GM23338 (cell line): Measurements from ENCODE around the gene ATAD1. TPM values are rescaled to one million over a fixed set of nuclear protein-coding genes. Genes with fewer than 3 reads are reported as not detected.

Source experiments
- ATAC-seq: fragments of 200-7000 bp; cut with Tn5 transposase; 3 replicates; pipeline ENCODE4 v1.9.1; 2020
- DNase-seq: peaks from one replicate; pipeline ENCODE4 v3.0.0-alpha.2; 2015; ENCODE audit warnings: low spot score
- H2AFZ ChIP-seq: fragments of 200-600 bp; sonication (generic); 2 replicates; pipeline ENCODE4 v1.8.0; 2016; ENCODE audit warnings: antibody characterized with exemption, mild to moderate bottlenecking, moderate library complexity
- H3F3A ChIP-seq: fragments of 200-600 bp; sonication (generic); replicated peaks from 2 replicates; pipeline ENCODE4 v1.8.0; 2017; ENCODE audit warnings: antibody characterized with exemption, mixed run types, low read depth
- H3K27ac ChIP-seq: fragments of 200-600 bp; sonication (generic); 2 replicates; pipeline ENCODE4 v1.6.1; 2016; ENCODE audit warnings: low read depth
- H3K27me3 ChIP-seq: fragments of 200-600 bp; sonication (generic); 2 replicates; pipeline ENCODE4 v1.8.0; 2016; ENCODE audit warnings: mild to moderate bottlenecking, mixed run types, moderate library complexity; ENCODE audit not compliant: insufficient read depth
- H3K36me3 ChIP-seq: fragments of 200-600 bp; sonication (generic); 2 replicates; pipeline ENCODE4 v1.8.0; 2016; ENCODE audit warnings: mild to moderate bottlenecking; ENCODE audit not compliant: insufficient read depth
- H3K4me1 ChIP-seq: fragments of 200-600 bp; sonication (generic); 2 replicates; pipeline ENCODE4 v1.8.0; 2016; ENCODE audit warnings: mild to moderate bottlenecking, moderate library complexity; ENCODE audit not compliant: insufficient read depth
- H3K4me2 ChIP-seq: fragments of 200-600 bp; sonication (generic); 2 replicates; pipeline ENCODE4 v1.7.1; 2017; ENCODE audit warnings: mixed run types
- H3K4me3 ChIP-seq: fragments of 200-600 bp; sonication (generic); 2 replicates; pipeline ENCODE4 v1.6.1; 2016; ENCODE audit warnings: mixed run types
- H3K79me2 ChIP-seq: fragments of 200-600 bp; sonication (generic); replicated peaks from 2 replicates; pipeline ENCODE4 v1.8.0; 2017; ENCODE audit warnings: mild to moderate bottlenecking; ENCODE audit not compliant: insufficient read depth
- H3K9me2 ChIP-seq: fragments of 200-600 bp; sonication (generic); 2 replicates; pipeline ENCODE4 v1.8.0; 2017; ENCODE audit not compliant: insufficient read depth
- H4K20me1 ChIP-seq: fragments of 200-600 bp; sonication (generic); replicated peaks from 2 replicates; pipeline ENCODE4 v1.8.0; 2017; ENCODE audit warnings: mild to moderate bottlenecking; ENCODE audit not compliant: insufficient read depth
- H3K27ac Mint-ChIP-seq: 2 replicates; pipeline ENCODE4 v1.8.0; 2020; ENCODE audit warnings: inconsistent platforms, mild to moderate bottlenecking, moderate library complexity, mixed read lengths
- H3K27me3 Mint-ChIP-seq: 3 replicates; pipeline ENCODE4 v1.8.0; 2022; ENCODE audit warnings: low read depth, mild to moderate bottlenecking, moderate library complexity, mixed read lengths, inconsistent platforms; ENCODE audit not compliant: insufficient read depth, poor library complexity
- H3K36me3 Mint-ChIP-seq: 3 replicates; pipeline ENCODE4 v1.8.0; 2021; ENCODE audit warnings: low read depth, mild to moderate bottlenecking, inconsistent platforms, moderate library complexity, mixed read lengths
- H3K4me1 Mint-ChIP-seq: 3 replicates; pipeline ENCODE4 v1.8.0; 2020; ENCODE audit warnings: mild to moderate bottlenecking, inconsistent platforms, mixed read lengths
- H3K4me3 Mint-ChIP-seq: 3 replicates; pipeline ENCODE4 v1.8.0; 2021; ENCODE audit warnings: moderate library complexity, mild to moderate bottlenecking, inconsistent platforms, mixed read lengths
- H3K9me3 Mint-ChIP-seq: 3 replicates; pipeline ENCODE4 v1.8.0; 2020; ENCODE audit warnings: moderate library complexity, mild to moderate bottlenecking, inconsistent platforms, mixed read lengths
- EZH2 ChIP-seq: fragments of 200-600 bp; sonication (generic); IDR thresholded peaks from one replicate; pipeline ENCODE4 v1.8.0; 2017; ENCODE audit warnings: antibody characterized with exemption, mild to moderate bottlenecking, low read depth; ENCODE audit not compliant: unreplicated experiment
- NANOG ChIP-seq: IDR thresholded peaks from 2 replicates; pipeline ENCODE4 v1.6.1; 2016; ENCODE audit warnings: antibody characterized with exemption, borderline replicate concordance
- STAT1 ChIP-seq: IDR thresholded peaks from one replicate; pipeline ENCODE4 v1.6.1; 2016; ENCODE audit warnings: antibody characterized with exemption; ENCODE audit not compliant: unreplicated experiment
- polyA plus RNA-seq: library from polyadenylated mRNA; unstranded; fragments of >200 nt; fragmentation: Nextera tagmentation; extraction: Ambion mirVana; gene quantifications from 2 replicates; pipeline ENCODE4 v1.2.1, GENCODE V29; 2016
- total RNA-seq: library from RNA; depleted of rRNA; stranded (reverse); fragments of >200 nt; shearing (Covaris generic); gene quantifications from 2 replicates; pipeline ENCODE4 v1.2.3, GENCODE V29; 2014
- TF ChIP-seq, protein P1 (sequence below): IDR thresholded peaks from one replicate; pipeline ENCODE4 v1.6.1; 2018; ENCODE audit warnings: antibody characterized with exemption; ENCODE audit not compliant: unreplicated experiment
- TF ChIP-seq, protein P2 (sequence below): fragments of 250-450 bp; sonication (Bioruptor Pico); IDR thresholded peaks from 2 replicates; pipeline ENCODE4 v1.5.0; 2020; ENCODE audit warnings: mild to moderate bottlenecking, moderate library complexity
- TF ChIP-seq, protein P3 (sequence below), 2 experiments: fragments of 200-600 bp in 1 of 2; sonication (generic) in 1 of 2; conservative IDR thresholded peaks; 2 replicates each; pipeline versions ENCODE4 v1.5.1 to v1.6.1; 2016 to 2017; ENCODE audit warnings: antibody characterized with exemption in 2 of 2, low read depth in 2 of 2, mild to moderate bottlenecking in 2 of 2, moderate library complexity in 1 of 2
- TF ChIP-seq, protein P4 (sequence below): IDR thresholded peaks from 2 replicates; pipeline ENCODE4 v1.6.1; 2016; ENCODE audit warnings: antibody characterized with exemption

The ATAD1 gene
- total and polyA plus RNA-seq, 2 experiments from 2014 or later, result 30.3 to 49.6 TPM

DNA sequence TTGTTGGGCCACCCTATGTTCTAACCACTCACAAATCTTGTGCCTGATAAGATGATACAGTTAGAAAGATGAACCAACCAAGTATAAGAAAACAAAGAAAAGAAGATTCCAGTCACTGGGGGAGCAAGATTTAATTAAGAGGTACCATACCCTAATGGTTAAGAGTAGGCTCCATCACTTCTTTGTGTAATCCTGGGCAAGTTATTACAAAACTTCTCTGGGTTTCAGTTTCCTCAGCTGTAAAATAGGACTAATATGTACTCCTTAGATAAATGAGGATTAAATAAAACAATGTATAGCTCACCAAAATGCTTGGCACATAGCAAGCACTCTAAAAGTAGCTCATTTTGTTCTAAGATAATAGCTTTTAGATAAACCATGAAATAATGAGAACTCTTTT lies 58.5 kb downstream of the ATAD1 start:
- H3K27me3 ChIP-seq, result no peaks in the 10 kb centered on the region
- no peak overlapping the region for H3K4me2 ChIP-seq
- Mint-ChIP-seq H3K4me1 (peaks cover 22% of the 10 kb centered on the region), H3K27me3 (no peaks in the 10 kb centered on the region), H3K4me3 (no peak overlapping the region), H3K36me3 (peaks cover 18% of the 10 kb centered on the region; the same call in 2 of the 3 replicates), H3K27ac (no peak overlapping the region), H3K9me3 (no peaks in the 10 kb centered on the region)
- TF ChIP-seq EZH2 (no peak), STAT1 (no peak), NANOG (no peak)
- TF ChIP-seq, protein P1, sequence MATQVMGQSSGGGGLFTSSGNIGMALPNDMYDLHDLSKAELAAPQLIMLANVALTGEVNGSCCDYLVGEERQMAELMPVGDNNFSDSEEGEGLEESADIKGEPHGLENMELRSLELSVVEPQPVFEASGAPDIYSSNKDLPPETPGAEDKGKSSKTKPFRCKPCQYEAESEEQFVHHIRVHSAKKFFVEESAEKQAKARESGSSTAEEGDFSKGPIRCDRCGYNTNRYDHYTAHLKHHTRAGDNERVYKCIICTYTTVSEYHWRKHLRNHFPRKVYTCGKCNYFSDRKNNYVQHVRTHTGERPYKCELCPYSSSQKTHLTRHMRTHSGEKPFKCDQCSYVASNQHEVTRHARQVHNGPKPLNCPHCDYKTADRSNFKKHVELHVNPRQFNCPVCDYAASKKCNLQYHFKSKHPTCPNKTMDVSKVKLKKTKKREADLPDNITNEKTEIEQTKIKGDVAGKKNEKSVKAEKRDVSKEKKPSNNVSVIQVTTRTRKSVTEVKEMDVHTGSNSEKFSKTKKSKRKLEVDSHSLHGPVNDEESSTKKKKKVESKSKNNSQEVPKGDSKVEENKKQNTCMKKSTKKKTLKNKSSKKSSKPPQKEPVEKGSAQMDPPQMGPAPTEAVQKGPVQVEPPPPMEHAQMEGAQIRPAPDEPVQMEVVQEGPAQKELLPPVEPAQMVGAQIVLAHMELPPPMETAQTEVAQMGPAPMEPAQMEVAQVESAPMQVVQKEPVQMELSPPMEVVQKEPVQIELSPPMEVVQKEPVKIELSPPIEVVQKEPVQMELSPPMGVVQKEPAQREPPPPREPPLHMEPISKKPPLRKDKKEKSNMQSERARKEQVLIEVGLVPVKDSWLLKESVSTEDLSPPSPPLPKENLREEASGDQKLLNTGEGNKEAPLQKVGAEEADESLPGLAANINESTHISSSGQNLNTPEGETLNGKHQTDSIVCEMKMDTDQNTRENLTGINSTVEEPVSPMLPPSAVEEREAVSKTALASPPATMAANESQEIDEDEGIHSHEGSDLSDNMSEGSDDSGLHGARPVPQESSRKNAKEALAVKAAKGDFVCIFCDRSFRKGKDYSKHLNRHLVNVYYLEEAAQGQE, result no peak
- TF ChIP-seq, protein P2, sequence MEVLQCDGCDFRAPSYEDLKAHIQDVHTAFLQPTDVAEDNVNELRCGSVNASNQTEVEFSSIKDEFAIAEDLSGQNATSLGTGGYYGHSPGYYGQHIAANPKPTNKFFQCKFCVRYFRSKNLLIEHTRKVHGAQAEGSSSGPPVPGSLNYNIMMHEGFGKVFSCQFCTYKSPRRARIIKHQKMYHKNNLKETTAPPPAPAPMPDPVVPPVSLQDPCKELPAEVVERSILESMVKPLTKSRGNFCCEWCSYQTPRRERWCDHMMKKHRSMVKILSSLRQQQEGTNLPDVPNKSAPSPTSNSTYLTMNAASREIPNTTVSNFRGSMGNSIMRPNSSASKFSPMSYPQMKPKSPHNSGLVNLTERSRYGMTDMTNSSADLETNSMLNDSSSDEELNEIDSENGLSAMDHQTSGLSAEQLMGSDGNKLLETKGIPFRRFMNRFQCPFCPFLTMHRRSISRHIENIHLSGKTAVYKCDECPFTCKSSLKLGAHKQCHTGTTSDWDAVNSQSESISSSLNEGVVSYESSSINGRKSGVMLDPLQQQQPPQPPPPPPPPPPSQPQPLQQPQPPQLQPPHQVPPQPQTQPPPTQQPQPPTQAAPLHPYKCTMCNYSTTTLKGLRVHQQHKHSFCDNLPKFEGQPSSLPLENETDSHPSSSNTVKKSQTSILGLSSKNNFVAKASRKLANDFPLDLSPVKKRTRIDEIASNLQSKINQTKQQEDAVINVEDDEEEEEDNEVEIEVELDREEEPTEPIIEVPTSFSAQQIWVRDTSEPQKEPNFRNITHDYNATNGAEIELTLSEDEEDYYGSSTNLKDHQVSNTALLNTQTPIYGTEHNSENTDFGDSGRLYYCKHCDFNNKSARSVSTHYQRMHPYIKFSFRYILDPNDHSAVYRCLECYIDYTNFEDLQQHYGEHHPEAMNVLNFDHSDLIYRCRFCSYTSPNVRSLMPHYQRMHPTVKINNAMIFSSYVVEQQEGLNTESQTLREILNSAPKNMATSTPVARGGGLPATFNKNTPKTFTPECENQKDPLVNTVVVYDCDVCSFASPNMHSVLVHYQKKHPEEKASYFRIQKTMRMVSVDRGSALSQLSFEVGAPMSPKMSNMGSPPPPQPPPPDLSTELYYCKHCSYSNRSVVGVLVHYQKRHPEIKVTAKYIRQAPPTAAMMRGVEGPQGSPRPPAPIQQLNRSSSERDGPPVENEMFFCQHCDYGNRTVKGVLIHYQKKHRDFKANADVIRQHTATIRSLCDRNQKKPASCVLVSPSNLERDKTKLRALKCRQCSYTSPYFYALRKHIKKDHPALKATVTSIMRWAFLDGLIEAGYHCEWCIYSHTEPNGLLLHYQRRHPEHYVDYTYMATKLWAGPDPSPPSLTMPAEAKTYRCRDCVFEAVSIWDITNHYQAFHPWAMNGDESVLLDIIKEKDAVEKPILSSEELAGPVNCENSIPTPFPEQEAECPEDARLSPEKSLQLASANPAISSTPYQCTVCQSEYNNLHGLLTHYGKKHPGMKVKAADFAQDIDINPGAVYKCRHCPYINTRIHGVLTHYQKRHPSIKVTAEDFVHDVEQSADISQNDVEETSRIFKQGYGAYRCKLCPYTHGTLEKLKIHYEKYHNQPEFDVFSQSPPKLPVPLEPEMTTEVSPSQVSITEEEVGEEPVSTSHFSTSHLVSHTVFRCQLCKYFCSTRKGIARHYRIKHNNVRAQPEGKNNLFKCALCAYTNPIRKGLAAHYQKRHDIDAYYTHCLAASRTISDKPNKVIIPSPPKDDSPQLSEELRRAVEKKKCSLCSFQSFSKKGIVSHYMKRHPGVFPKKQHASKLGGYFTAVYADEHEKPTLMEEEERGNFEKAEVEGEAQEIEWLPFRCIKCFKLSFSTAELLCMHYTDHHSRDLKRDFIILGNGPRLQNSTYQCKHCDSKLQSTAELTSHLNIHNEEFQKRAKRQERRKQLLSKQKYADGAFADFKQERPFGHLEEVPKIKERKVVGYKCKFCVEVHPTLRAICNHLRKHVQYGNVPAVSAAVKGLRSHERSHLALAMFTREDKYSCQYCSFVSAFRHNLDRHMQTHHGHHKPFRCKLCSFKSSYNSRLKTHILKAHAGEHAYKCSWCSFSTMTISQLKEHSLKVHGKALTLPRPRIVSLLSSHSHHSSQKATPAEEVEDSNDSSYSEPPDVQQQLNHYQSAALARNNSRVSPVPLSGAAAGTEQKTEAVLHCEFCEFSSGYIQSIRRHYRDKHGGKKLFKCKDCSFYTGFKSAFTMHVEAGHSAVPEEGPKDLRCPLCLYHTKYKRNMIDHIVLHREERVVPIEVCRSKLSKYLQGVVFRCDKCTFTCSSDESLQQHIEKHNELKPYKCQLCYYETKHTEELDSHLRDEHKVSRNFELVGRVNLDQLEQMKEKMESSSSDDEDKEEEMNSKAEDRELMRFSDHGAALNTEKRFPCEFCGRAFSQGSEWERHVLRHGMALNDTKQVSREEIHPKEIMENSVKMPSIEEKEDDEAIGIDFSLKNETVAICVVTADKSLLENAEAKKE (CRISPR knock-in tag), result no peak
- TF ChIP-seq, protein P3, sequence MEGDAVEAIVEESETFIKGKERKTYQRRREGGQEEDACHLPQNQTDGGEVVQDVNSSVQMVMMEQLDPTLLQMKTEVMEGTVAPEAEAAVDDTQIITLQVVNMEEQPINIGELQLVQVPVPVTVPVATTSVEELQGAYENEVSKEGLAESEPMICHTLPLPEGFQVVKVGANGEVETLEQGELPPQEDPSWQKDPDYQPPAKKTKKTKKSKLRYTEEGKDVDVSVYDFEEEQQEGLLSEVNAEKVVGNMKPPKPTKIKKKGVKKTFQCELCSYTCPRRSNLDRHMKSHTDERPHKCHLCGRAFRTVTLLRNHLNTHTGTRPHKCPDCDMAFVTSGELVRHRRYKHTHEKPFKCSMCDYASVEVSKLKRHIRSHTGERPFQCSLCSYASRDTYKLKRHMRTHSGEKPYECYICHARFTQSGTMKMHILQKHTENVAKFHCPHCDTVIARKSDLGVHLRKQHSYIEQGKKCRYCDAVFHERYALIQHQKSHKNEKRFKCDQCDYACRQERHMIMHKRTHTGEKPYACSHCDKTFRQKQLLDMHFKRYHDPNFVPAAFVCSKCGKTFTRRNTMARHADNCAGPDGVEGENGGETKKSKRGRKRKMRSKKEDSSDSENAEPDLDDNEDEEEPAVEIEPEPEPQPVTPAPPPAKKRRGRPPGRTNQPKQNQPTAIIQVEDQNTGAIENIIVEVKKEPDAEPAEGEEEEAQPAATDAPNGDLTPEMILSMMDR (conservative IDR thresholded peaks at IDR 0.05; ENCODE audit: low read depth in 2 of 2), result no peak
- TF ChIP-seq, protein P4, sequence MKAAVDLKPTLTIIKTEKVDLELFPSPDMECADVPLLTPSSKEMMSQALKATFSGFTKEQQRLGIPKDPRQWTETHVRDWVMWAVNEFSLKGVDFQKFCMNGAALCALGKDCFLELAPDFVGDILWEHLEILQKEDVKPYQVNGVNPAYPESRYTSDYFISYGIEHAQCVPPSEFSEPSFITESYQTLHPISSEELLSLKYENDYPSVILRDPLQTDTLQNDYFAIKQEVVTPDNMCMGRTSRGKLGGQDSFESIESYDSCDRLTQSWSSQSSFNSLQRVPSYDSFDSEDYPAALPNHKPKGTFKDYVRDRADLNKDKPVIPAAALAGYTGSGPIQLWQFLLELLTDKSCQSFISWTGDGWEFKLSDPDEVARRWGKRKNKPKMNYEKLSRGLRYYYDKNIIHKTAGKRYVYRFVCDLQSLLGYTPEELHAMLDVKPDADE, result no peak
- H3K9me2 ChIP-seq, result no peaks in the 10 kb centered on the region
- no peaks in the 10 kb centered on the region; the same call in 1 of the 2 replicates for H3K36me3 ChIP-seq
- no peak overlapping the region for H2AFZ ChIP-seq
- DNase-seq (no peak), ATAC-seq (no peak)
- no peak overlapping the region for H3K4me3 ChIP-seq
- no peak overlapping the region for H3K27ac ChIP-seq
- H3K4me1 ChIP-seq, result peaks cover 26% of the 10 kb centered on the region
- H4K20me1 ChIP-seq, result no peaks in the 10 kb centered on the region
- no peaks in the 10 kb centered on the region; the same call in 1 of the 2 replicates for H3K79me2 ChIP-seq
- 0 out of 2 replicates have a peak, but pooled peaks cover 5% of the 10 kb centered on the region for H3F3A ChIP-seq
